HS-5 (cell line): ENCODE measurements around the gene PPP2R2D.

Experiments used
- DNase-seq: peaks from one replicate; pipeline ENCODE4 v3.0.0-alpha.2; 2012; ENCODE audit warnings: low read depth

The PPP2R2D gene

DNA sequence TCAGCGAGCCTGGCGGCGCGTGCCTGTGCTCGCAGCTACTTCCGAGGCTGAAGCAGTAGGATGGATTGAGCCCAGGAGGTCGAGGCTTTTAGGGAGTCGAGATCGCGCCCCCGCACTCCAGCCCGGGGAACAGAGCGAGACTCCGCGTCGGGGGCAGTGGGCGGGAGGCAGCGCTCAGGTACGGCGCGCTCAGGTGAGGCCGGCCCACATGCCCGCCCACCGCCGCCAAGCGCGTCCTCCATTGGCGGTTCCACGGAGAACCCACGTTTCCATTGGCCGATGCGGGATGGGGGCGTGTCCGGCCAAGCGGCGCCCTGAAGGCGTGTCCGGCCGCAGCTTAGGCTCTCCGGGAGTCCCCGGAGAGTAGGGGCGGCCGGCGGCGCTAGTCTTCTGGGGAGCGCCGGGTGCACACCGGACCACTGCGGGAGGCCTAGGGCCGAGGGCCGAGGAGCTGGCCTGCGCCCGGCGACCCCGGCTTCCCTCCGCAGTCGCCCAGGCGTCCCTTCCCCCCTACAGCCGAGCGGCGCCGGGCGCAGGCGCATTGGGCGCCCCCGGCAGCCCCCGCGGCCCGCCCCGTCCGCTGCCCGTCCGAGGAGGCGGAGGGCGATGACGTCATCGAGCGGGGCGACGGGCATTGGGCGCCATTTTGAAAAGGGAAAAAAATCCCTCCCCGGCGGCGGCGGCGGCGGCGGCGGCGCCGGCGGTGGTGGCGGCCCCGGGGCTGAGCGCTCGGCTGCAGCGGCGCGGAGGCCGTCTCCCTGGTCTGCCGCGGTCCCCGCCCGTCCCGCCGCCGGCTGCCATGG lies at the start of gene PPP2R2D:
TSS of gene PPP2R2D (plus strand) at position 659 of the 803 bp plus-strand sequence. CDS start at position 800, 141 bp downstream.
- DNase-seq: peak; percentile 53

DNA sequence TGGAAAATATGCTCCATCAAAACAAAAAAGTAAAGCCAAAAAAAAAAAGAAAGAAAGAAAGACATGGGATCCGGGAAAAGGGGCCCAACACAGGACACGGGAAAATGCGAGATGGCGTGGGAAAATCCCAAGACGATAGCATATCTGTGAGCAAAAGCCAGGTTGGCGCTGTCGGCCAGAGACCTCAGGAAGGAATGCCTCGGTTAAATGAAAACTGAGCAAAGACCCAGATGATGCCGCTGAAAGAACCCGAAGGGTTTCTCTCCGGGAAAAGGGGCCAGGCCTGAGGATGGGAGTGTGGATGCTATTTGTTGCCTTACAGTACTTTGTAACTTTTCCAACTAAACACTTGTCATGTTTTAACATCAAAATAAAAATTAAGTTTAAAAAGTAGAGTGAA lies 49.5 kb upstream of the PPP2R2D start:
- DNase-seq: no peak

DNA sequence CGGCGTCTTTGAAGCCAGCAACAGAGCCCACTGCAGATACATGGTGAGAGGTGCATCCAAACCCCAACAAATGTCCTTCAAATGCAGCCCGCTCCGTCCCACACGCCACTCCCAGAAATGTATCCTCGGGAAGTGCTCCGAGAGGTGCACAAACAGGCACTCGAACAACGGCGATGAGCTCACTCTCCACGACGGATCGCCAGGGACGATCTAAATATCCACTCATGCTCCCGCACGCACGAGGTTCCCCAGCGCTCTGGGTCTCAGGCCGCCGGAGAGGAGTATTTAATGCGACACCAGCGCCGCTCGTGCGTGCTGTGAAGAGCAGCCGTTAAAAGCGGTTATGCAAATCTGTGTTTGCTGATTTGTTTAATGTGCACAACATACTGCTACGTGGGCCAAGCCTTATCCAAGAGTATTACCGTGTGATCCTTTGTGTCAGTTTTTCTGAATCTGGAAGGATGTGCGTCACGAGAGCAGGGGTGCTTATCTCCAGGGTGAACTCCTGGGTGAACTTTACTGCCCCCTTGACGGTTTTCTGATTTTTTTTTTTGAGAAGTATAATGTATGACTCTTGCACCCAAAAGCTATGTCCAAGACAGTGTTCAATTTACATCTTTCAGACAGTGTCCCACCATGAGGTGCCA lies 48.5 kb upstream of the PPP2R2D start:
- DNase-seq: no peak

DNA sequence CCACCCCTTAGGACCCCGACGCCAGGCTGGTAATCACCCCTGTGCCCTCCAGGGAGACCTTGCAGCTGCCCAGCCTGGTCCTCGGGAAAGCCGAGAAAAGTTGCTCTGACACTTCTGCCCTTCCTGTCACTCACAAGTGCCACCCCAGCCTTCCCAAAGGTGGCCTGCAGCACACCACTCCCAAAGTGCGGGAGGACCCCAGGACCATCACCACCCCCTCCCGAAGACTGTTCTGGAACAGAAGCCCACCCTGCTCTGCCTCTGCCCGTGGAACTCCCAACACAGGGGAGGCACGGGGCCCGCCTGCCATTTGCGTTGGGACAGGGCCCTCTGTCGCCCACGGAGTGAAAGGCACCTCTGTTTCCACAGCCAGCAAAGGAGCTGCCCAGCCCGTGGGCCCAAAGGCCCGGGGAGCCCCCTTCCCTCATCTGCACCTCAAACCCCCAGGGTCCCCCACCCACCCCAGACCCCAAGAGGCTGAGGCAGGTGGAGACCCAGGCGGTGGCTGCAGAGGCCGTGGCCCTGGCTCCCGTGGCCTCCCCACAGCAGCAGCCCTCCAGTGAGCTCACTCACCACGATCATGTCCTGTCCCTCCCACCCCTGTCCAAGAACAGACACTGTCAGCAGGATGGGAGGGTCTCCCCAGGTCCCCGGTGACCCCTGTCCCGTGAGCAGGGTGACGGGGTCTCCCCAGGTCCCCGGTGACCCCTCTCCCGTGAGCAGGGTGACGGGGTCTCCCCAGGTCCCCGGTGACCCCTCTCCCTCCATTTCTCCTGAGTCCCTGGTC lies 47.8 kb upstream of the PPP2R2D start:
- no peak for DNase-seq

DNA sequence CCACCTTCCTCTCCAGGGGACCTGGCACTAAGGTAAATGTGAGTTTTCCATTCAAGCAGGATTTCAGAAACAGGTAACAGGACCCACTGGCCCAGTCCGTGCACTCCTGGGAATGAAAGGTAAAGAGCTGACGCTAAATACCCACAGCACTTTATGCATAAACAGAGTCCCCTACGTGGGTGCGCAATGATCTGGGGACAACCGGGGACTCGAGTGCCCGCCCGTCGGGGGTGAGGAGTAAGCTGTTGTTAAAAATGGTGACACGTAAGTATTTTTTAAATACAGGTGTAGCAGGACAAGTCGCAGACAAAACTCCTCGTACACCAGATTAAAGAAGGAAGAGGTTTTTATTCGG lies 47.2 kb upstream of the PPP2R2D start:
- DNase-seq: no peak

DNA sequence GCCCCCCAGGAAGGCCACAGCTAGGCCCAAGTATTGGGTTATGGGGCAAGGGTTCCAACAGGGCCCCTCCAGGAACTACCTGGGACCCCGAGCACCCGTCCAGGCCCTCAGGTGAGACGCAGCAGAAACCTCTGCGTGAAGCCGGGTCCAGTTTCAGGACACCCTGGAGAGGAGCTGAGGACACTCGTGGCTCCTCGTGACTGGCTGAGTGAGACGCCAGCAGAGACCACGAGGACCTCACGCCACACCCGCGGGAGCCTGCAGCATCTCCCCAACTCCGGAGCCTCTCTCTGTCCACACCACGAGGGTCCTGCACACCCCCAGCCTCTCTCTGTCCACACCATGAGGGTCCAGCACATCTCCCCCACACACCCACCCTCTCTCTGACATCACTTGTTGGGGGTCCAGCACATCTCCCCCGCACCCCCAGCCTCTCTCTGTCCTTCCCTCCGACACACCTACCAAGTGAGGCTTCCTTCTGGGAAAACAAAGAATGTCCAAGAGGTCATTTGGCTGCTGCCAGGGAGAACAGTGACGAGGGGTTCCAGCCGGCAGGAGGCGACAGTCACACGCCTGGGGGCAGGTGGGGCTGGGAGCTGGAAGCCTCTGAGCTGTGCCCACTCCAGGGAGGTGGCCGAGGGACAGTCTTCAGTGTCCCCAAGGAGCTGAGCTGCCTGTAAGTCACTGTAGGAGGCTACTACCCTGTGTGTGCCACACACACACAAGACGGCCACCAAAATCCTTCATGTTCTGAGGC lies 46.1 kb upstream of the PPP2R2D start:
- DNase-seq: no peak

DNA sequence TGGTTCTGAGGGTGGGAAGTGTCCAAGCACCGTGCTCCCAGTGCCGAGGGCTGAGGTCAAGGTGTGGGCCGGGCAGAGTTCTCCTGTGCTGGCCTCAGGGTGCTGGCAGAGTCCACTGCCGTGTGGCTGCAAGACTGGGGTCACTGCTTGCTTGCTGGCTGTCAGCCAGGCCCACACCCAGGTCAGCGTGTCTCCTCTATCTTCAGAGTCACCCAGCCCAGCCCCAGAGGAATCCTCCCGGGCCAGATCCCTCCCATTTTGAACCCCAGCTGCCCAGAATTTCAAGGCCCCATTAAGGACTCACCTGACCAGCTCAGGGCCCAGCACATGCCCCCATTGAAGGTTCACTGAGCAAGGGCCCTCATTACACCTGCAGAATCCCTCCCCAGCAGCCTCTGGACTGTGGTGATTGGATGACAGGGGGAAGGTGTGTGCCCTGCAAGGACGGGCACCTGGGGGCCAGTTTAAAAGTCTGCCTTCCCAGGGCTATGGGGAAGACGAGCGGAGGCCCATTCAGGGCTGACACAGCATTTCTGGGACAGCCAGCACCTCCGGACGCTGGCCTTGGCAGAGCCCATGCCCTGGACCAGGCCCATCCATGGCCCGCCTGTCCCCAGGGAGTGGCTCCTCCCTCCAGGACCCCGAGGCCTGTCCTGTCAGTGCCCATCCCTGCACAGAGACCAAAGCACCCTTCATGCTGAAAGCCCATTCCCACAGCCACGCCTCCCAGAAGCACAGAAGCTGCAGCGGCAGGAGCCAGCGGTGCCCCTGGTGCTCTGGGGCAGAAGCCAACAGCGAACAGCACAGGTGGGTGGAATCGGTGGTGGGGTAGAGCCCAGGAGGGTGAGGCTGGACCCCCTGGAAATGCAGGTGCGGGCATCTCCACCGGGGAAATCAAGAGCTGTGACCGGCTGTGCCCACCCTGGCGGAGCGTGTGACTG lies 45.1 kb upstream of the PPP2R2D start:
- DNase-seq: no peak

DNA sequence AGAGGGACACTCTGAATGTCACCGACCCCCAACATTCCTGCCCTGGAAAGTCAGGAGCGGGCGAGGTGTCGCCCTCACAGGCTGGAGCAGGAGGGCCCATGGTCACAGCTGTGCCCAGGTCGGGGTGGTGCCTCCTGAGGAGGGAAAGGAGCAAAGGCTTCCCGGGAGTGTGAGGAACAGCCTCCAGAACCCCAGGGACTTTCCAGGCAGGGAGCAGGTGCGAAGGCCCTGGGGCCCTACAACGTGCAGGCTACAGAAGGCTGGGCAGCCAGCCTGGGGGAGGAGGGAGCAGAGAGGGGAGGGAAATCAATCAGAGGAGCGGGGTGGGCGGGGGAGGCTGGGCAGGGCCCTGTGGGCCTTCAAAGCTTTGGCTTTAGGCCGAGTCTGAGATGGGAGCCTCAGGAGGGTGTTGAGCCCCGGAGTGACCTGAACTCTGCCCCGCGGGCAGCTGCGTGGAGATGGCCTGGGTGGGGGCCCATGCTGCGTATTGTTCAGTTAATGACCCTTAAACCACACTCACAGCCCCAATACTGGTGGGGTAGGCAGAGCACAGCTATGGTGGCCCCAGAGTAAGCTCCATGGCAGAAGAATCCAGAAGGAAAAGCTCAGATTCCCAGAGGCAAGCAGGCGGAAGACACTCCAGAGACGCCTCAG lies 44.2 kb upstream of the PPP2R2D start:
- no peak for DNase-seq

DNA sequence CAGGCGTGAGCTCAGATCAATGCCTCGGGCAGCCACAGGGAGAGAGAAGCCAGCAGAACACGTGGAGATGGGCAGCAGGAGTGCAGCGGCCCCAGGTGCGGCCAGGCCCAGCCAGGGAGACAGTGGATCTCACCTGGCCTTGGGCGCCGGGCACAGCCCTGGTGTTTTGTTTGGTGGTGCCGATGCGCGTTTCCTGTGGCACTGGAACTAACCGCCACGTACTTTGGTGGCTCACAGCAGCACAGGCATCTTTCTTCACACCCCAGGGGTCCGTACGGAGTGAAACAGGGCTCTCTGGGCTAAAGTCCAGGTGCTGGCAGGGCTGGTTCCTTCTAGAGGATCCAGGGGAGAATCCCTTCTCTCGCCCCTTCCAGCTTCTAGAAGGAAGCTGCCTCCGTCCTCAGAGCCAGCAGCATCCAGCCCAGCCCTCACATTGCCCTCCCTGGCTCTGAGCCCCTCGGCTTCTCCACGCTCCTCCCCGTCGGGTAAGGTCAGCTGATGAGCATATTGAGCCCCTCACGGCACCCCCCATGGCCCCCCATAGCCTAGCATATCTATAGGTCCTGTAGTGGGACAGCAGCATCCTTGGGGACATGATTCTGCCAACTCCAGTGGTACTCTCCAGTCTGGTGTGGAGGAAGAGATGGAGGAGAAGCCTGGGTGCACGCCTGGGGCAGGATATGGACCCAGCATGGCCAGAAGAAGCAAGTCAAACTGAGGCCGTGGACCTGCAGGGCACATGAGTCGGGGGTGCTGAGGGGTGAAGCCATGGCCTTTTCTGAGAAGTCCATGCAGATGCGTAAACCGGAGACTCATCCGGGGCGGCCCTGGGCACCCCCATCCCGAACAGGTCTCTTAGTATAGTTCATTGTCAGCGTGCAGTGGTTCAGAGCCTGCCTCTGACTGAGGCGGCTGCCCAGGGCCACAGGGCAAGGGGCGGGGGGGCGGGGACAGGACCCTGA lies 43.4 kb upstream of the PPP2R2D start:
- no peak for DNase-seq

DNA sequence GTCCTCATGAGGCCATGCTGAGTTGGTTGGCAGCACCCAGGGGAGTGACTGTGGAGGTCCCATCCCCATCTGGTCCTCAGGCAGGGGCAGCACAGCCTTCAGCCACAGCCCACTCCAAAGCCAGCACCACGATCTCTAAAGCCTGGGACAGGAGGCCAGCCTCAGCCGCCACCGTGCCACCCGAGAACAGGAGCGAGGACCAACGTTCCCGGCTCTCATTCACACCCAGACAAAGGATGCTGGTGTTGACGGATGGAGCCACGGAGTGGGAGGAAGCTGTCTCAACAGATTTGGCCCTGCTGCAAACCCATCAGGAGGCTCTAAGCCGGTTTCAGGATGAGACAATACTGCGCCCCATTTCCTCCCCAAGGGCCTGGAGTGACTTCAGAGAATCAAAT lies 42.7 kb upstream of the PPP2R2D start:
- no peak for DNase-seq

DNA sequence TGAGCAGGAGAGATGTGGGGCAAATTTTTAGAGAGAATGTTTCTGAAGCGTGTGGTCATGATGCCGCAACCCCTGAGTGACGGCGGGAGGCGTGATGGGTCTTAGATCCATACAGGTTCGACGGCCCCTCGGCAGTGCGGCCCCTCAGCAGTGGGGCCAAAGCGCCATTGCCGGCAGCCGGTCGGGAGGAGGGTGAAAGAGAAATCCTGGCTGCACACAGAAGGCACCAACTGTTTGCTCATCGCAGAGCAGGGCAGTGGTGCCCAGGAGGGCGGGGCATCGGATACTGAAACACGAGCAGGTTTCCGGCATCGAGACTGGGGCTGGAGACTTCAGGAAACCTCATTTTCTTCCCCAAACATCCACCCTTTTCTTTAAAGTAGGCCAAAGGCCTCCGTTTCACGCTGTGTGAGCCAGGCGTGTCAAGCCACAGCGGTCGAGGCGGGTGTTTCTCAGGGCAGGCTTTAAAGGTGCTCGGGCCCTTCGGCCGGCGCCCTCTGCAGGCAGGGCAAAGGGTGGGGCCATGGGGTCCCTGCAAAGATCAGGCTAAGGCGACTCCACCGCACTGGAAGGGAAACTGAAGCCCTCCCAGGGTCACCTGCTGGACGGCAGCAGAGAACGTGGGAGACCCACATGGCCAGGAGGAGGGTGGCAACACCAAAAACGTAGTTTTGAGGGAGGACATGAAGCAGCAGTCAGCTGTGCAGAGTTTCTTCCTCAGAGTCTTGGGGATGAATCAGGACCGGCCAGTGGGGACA lies 42.0 kb upstream of the PPP2R2D start:
- DNase-seq: no peak

DNA sequence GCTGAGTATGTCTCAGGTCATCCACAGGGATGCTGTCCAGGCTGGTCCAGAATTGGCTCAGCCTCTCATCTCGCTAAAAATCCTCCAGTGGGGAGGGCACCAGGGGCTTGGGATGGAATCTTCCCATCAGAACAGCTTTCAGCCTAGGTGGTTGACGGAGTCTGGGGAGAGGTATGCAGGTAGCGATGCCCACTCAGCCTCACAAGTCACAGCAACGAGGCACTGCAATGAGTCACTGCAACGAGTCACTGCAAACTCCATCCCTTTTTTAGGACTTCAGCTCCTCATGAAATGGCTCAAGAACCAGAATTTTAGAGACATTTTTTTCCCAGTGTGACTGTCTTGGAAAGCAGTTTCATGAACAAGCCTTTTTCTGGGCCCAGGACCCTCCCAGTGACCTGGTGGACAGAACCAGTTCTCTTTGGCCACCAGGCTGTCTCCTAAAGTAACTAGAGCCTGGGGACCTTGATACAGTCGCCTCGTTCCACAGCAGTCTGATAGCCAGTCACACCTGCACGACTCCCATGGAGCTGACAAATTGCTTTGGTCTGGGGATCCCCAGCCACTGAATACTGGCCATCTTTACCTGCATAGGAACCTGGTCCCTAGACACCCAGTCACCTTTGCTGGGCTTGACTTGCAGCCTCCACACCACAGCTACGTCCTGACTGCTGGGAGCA lies 41.3 kb upstream of the PPP2R2D start:
- DNase-seq: no peak

DNA sequence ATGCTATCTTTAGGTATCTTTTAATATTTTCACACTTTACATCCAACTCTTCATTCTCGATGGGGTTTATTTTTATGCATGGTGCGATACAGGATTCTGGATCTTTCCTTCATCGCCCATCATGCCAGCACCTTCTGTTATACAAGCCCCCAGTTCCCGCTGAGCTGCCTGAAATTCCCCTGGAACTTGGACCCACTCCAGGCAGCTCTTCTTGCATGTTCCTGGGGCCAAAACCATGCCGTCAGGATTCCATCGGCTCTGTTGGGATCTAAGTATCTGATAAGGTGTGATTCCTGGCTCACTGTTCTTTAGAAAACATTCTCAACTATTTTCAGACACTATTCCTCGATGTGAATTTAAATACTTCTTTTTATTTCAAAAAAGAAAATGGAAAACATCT lies 40.5 kb upstream of the PPP2R2D start:
- no peak for DNase-seq

DNA sequence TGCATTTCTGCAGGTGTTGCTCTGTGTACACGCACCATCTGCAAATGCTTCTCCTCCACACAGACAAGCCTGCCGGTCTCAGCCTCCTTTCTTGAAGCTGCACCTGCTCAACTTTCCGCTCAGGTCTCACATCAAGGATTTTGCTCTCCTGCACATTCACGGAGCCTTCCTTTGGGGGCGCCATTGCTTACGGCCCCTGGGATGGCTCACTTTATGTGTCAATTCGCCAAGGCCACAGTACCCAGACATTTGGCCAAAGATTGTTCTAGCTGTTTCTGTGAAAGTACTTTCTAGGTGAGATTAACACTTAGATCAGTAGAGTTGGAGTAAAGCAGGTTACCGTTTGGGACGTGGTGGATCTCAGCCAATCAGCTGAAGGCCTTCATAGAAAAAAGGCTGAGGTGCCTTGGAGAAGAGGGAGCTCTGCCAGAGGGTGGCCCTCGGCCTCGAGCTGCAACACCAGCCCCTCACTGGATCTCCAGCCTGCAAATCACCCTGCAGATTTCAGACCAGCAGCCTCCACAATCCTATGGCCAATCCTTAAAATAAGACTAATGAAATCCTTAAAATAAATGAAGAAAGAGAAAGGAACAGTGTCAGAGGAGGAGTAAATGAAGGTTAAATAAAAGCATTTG lies 39.9 kb upstream of the PPP2R2D start:
- no peak for DNase-seq

DNA sequence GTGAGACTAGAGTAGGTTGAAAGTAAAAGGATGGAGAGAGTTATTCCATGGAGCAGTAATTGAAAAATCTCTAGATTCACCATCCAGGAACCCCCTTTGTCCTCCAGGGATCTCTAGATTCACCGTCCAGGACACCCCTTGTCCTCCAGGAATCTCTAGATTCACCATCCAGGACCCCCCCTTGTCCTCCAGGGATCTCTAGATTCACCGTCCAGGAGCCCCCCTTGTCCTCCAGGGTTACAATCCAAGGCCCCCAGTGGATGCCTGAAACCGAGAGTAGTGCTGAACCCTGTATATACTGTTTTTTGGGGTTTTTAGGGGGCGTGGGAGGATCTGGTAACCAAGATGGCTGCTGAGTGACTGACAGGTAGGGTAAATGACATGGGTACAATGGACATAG lies 38.3 kb upstream of the PPP2R2D start:
- no peak for DNase-seq

DNA sequence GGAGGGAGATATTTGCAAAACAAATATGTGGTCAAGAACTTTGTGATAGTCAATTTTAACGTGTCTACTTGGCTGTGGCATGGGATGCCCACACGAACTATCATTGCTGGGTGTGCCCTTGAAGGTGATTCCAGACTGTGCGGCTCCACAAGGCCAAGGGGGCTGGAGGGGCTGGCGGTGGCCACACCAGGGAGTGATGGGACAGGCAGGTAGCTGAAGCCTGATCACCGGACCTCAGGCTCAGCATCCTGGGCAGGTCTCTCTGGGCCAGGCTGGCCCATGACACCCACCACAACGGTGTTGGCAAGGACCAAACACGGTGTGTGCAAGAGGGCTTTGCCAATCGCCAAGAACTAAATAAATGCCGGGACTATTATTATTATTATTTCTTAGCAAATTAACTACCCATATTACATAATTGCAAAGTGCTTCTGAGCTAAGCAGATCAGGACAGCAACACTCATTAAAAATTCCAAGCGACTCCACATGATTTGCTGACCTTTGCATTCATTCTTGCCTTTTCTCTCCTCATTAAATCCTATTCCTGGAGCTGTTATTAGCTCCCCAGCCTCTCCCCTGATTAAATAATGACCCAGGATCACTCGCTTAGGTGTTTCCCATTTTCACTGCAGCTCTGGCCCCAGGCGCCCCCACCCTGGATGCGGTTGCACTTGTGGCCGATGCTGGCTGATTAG lies 35.4 kb upstream of the PPP2R2D start:
- DNase-seq: no peak

DNA sequence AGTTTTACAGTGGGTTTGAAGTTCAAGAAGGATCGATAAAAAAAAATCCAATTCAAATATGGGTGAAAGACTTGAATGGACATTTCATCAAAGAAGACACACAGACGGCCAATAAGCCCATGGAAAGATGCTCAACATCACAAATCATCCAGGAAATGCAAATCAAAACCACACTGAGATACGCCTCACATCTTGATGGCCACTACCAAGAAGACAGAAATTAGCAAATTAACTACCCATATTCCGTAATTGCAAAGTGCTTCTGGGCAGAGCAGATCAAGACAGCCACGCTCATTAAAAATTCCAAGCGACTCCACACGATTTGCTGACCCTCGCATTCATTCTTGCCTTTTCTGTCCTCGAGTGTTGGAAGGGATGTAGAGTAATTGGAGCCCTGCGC lies 34.1 kb upstream of the PPP2R2D start:
- no peak for DNase-seq
